Uterus (tissue), 2 donors: ENCODE results near the gene FAM227B.

ENCODE experiments used
- CTCF ChIP-seq, 4 experiments: fragments of 200-600 bp in 2 of 4; fragments of 450-650 bp in 2 of 4; sonication (generic) in 2 of 4; IDR thresholded peaks; one replicate each; pipeline ENCODE4 v1.5.1; 2016 to 2019; ENCODE audit warnings: antibody characterized with exemption in 4 of 4, mild to moderate bottlenecking in 2 of 4, moderate library complexity in 1 of 4
- POLR2A ChIP-seq, 2 donors: fragments of 450-650 bp; IDR thresholded peaks; one replicate each; pipeline ENCODE4 v1.6.1; 2016; ENCODE audit warnings: antibody characterized with exemption in 2 of 2, mild to moderate bottlenecking in 1 of 2, moderate library complexity in 1 of 2

DNA sequence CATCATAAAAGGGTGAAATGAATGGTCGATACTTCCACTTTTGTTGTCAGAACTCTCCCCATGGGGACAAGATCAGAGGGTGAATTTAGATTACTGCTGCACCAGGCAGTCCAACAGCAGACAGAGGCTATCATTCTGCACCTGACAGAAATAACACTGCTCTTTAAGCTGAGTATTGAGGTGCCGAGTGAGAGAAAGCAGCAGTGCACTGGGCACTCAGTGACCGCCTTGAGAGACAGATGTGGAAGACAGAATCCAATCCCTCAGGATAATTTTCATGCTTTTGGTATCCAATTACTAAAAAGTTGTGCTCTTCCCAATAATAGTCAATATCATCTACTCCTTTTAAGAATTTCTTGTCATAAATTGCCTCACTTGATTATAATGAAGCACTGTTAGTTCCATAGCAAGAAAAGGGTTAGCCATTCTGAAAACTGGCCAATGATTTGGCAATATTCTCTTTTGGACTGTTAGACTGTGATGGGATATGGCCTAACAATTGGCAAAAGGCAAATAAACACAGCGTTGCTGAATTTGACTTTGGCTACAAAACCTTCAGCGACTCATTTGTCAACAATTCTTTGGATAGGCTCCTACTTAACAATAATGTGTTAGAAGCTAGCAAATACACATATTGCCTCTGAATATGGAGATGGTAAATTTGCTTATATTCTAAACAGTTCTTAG is 192.1 kb downstream of the FAM227B start:
- TF ChIP-seq CTCF (IDR thresholded peaks at IDR 0.05) (no peak), POLR2A (IDR thresholded peaks at IDR 0.05) (no peak)
